H9 (cell line): ENCODE data around the gene MAD1L1. TPM values are rescaled to one million over a fixed set of nuclear protein-coding genes. Genes with fewer than 3 reads are reported as not detected.

Experiments used
- DNase-seq: peaks from one replicate; pipeline ENCODE4 v3.0.0-alpha.2; 2017
- H2AFZ ChIP-seq: one replicate; pipeline ENCODE4 v1.6.1; 2013; ENCODE audit warnings: mild to moderate bottlenecking, low read length, control low read depth, moderate library complexity
- H2AK5ac ChIP-seq: 2 replicates; pipeline ENCODE4 v1.6.1; 2013; ENCODE audit warnings: low read length, control low read depth, mixed read lengths; ENCODE audit not compliant: insufficient read length
- H2BK120ac ChIP-seq: one replicate; pipeline ENCODE4 v1.6.1; 2013; ENCODE audit warnings: low read depth, mild to moderate bottlenecking, low read length, control low read depth, inconsistent platforms; ENCODE audit not compliant: poor library complexity, severe bottlenecking
- H2BK12ac ChIP-seq: 2 replicates; pipeline ENCODE4 v1.6.1; 2013; ENCODE audit warnings: low read length, control low read depth, mixed read lengths, low read depth; ENCODE audit not compliant: insufficient read length
- H2BK15ac ChIP-seq: 2 replicates; pipeline ENCODE4 v1.6.1; 2013; ENCODE audit warnings: low read depth, low read length, control low read depth
- H2BK20ac ChIP-seq: one replicate; pipeline ENCODE4 v1.6.1; 2013; ENCODE audit warnings: low read depth, mild to moderate bottlenecking, low read length, control low read depth, inconsistent platforms; ENCODE audit not compliant: poor library complexity, severe bottlenecking
- H2BK5ac ChIP-seq: 2 replicates; pipeline ENCODE4 v1.6.1; 2013; ENCODE audit warnings: low read length, control low read depth, mixed read lengths; ENCODE audit not compliant: insufficient read length
- H3K14ac ChIP-seq: 2 replicates; pipeline ENCODE4 v1.6.1; 2013; ENCODE audit warnings: low read length, control low read depth; ENCODE audit not compliant: insufficient read depth
- H3K18ac ChIP-seq: 2 replicates; pipeline ENCODE4 v1.6.1; 2013; ENCODE audit warnings: low read depth, mild to moderate bottlenecking, mixed read lengths, low read length, control low read depth; ENCODE audit not compliant: insufficient read length
- H3K23ac ChIP-seq: 2 replicates; pipeline ENCODE4 v1.6.1; 2013; ENCODE audit warnings: low read length, control low read depth, mixed read lengths, low read depth; ENCODE audit not compliant: insufficient read length
- H3K23me2 ChIP-seq: 2 replicates; pipeline ENCODE4 v1.6.1; 2013; ENCODE audit warnings: low read depth, mild to moderate bottlenecking, mixed read lengths, low read length, control low read depth; ENCODE audit not compliant: insufficient read length, poor library complexity, severe bottlenecking
- H3K27ac ChIP-seq: 2 replicates; pipeline ENCODE4 v1.5.1; 2013; ENCODE audit warnings: low read length, control low read depth, mixed read lengths, low read depth; ENCODE audit not compliant: insufficient read length
- H3K27me3 ChIP-seq: 2 replicates; pipeline ENCODE4 v1.6.1; 2013; ENCODE audit warnings: low read length, control low read depth, inconsistent platforms; ENCODE audit not compliant: insufficient read depth
- H3K4ac ChIP-seq: 2 replicates; pipeline ENCODE4 v1.6.1; 2013; ENCODE audit warnings: low read depth, mild to moderate bottlenecking, control low read depth, inconsistent platforms, low read length, moderate library complexity
- H3K4me1 ChIP-seq: 2 replicates; pipeline ENCODE4 v1.6.1; 2013; ENCODE audit warnings: low read length, control low read depth, inconsistent platforms; ENCODE audit not compliant: insufficient read depth
- H3K4me2 ChIP-seq: 2 replicates; pipeline ENCODE4 v1.6.1; 2013; ENCODE audit warnings: low read length, control low read depth, mixed read lengths; ENCODE audit not compliant: insufficient read length, insufficient read depth
- H3K56ac ChIP-seq: 2 replicates; pipeline ENCODE4 v1.6.1; 2013; ENCODE audit warnings: low read depth, mild to moderate bottlenecking, mixed read lengths, low read length, control low read depth; ENCODE audit not compliant: insufficient read length
- H3K79me1 ChIP-seq: 2 replicates; pipeline ENCODE4 v1.6.1; 2013; ENCODE audit warnings: low read depth, mild to moderate bottlenecking, moderate library complexity, low read length, control low read depth, inconsistent platforms; ENCODE audit not compliant: insufficient read depth, poor library complexity, severe bottlenecking
- H3K79me2 ChIP-seq: 2 replicates; pipeline ENCODE4 v1.6.1; 2013; ENCODE audit warnings: low read length, control low read depth, inconsistent platforms; ENCODE audit not compliant: insufficient read depth
- H3K9ac ChIP-seq: 2 replicates; pipeline ENCODE4 v1.6.1; 2013; ENCODE audit warnings: low read length, control low read depth, mixed read lengths; ENCODE audit not compliant: insufficient read length; ENCODE audit errors: extremely low read depth
- H3K9me3 ChIP-seq: one replicate; pipeline ENCODE4 v1.6.1; 2013; ENCODE audit warnings: low read depth, low read length, inconsistent platforms; ENCODE audit not compliant: control insufficient read depth
- H3T11ph ChIP-seq: one replicate; pipeline ENCODE4 v1.6.1; 2013; ENCODE audit warnings: mild to moderate bottlenecking, low read length, control low read depth, inconsistent platforms
- H4K20me1 ChIP-seq: one replicate; pipeline ENCODE4 v1.6.1; 2013; ENCODE audit not compliant: control insufficient read depth, insufficient read length, insufficient read depth
- H4K5ac ChIP-seq: 2 replicates; pipeline ENCODE4 v1.6.1; 2013; ENCODE audit warnings: low read depth, mild to moderate bottlenecking, mixed read lengths, low read length, control low read depth; ENCODE audit not compliant: insufficient read length
- H4K8ac ChIP-seq: replicated peaks from 2 replicates; pipeline ENCODE4 v1.6.1; 2013; ENCODE audit warnings: low read length, control low read depth, mixed read lengths, low read depth; ENCODE audit not compliant: insufficient read length
- H4K91ac ChIP-seq: 2 replicates; pipeline ENCODE4 v1.6.1; 2013; ENCODE audit warnings: low read depth, mild to moderate bottlenecking, moderate library complexity, mixed read lengths, low read length, control low read depth; ENCODE audit not compliant: insufficient read length
- H3K27ac Mint-ChIP-seq, 3 experiments: 2 replicates in 2 of 3; 3 replicates in 1 of 3; pipeline ENCODE4 v1.8.0; 2020 to 2021; ENCODE audit warnings: mixed read lengths in 3 of 3, mild to moderate bottlenecking in 1 of 3, moderate library complexity in 1 of 3
- H3K27me3 Mint-ChIP-seq: 2 replicates; pipeline ENCODE4 v1.8.0; 2021; ENCODE audit warnings: low read depth, mild to moderate bottlenecking, moderate library complexity, mixed read lengths
- H3K36me3 Mint-ChIP-seq, 3 experiments: 2 replicates in 2 of 3; 3 replicates in 1 of 3; pipeline ENCODE4 v1.8.0; 2020 to 2021; ENCODE audit warnings: low read depth in 3 of 3, mixed read lengths in 3 of 3; ENCODE audit not compliant: insufficient read depth in 1 of 3
- H3K4me1 Mint-ChIP-seq, 2 experiments: 2 replicates each; pipeline ENCODE4 v1.8.0; 2020; ENCODE audit warnings: mixed read lengths in 2 of 2
- H3K4me3 Mint-ChIP-seq, 2 experiments: 2 replicates in 1 of 2; 3 replicates in 1 of 2; pipeline ENCODE4 v1.8.0; 2020 to 2021; ENCODE audit warnings: mild to moderate bottlenecking in 2 of 2, mixed read lengths in 2 of 2, moderate library complexity in 1 of 2
- H3K9me3 Mint-ChIP-seq, 2 experiments: 2 replicates in 1 of 2; 3 replicates in 1 of 2; pipeline ENCODE4 v1.8.0; 2020; ENCODE audit warnings: mild to moderate bottlenecking in 2 of 2, mixed read lengths in 2 of 2, moderate library complexity in 1 of 2
- WGBS: extraction: QIAGEN DNeasy Blood & Tissue Kit; methylation state at CpG from one replicate; pipeline ENCODE4 v1.1.7; 2013; ENCODE audit warnings: missing lambda C conversion rate, low lambda C conversion rate, mixed read lengths; ENCODE audit not compliant: insufficient read length; ENCODE audit errors: extremely low coverage; 5-methylcytosine and 5-hydroxymethylcytosine counted together
- total RNA-seq: library from RNA; stranded (reverse); gene quantifications from 2 replicates; pipeline ENCODE4 v1.2.1, GENCODE V29; 2021
- TF ChIP-seq, protein P1 (sequence below): fragments of 200-600 bp; sonication (generic); conservative IDR thresholded peaks from 3 replicates; pipeline ENCODE4 v1.8.0; 2021; ENCODE audit warnings: antibody characterized with exemption, mild to moderate bottlenecking

Gene MAD1L1
- total RNA-seq, 1 experiment from 2014 or later: 39.0 TPM

DNA sequence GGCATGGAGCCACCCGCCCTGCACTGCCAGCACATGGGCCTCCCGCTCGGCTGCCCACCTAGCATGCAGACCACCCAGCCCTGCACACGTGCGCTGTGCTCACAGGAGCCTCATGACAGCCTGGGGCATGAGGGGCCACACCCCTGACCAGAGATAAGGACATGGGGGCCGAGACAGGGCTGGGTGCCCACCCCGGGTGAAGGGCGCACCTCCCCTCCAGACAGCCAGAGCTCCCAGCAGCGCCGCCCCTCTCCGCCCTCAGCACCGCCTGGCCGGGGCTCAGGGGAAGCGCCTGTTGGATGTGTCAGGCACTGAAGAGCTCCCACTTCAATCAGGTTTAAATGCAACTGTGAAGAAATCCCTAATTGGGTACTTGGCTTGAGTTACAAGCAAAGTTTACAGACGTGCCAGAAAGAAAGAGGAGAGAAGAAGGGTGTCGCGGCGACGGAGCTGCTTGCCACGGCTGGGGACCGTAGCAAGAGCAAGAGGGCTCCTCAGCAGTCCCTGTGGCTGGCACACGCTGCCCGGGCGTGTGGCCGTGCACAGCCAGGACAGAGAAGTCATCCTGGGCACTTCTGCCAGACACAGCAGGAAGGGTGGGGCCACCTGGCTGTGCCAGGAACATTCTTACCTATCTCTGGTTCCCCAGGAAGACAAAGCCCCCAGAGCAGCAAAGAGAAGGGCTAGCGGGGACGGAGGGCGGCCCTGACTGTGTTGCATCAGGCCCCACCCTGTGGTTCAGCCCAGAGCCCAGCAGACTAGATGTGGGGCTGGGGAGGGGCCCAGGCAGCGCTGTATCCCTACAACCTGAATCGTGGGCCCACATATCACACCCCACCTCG, 315.3 kb downstream of the MAD1L1 start:
- 0 out of 7 replicates have a peak, but pooled peaks cover 0 to 5% (median 0%) of the 10 kb centered on the region in 3 experiments for H3K36me3 Mint-ChIP-seq
- H3K27me3 Mint-ChIP-seq: no peaks in the 10 kb centered on the region
- Histone ChIP-seq H3K27me3 (no peaks in the 10 kb centered on the region), H3K56ac (no peak overlapping the region), H3T11ph (no peak overlapping the region), H2AK5ac (no peak overlapping the region), H3K23me2 (no peaks in the 10 kb centered on the region), H2BK15ac (no peak overlapping the region), H3K79me1 (no peaks in the 10 kb centered on the region), H3K23ac (no peak overlapping the region), H3K14ac (no peak overlapping the region), H3K27ac (no peak overlapping the region), H3K79me2 (no peaks in the 10 kb centered on the region), H2BK120ac (no peak overlapping the region), H4K20me1 (no peaks in the 10 kb centered on the region), H3K18ac (no peak overlapping the region), H3K4ac (no peak overlapping the region), H2BK20ac (no peak overlapping the region), H2BK12ac (no peak overlapping the region), H4K8ac (no peak overlapping the region), H2BK5ac (no peak overlapping the region), H3K4me1 (no peaks in the 10 kb centered on the region), H4K5ac (no peak overlapping the region), H3K9ac (no peak overlapping the region), H2AFZ (no peak overlapping the region), H3K9me3 (no peaks in the 10 kb centered on the region), H3K4me2 (no peak overlapping the region), H4K91ac (no peak overlapping the region)
- TF ChIP-seq, protein P1, sequence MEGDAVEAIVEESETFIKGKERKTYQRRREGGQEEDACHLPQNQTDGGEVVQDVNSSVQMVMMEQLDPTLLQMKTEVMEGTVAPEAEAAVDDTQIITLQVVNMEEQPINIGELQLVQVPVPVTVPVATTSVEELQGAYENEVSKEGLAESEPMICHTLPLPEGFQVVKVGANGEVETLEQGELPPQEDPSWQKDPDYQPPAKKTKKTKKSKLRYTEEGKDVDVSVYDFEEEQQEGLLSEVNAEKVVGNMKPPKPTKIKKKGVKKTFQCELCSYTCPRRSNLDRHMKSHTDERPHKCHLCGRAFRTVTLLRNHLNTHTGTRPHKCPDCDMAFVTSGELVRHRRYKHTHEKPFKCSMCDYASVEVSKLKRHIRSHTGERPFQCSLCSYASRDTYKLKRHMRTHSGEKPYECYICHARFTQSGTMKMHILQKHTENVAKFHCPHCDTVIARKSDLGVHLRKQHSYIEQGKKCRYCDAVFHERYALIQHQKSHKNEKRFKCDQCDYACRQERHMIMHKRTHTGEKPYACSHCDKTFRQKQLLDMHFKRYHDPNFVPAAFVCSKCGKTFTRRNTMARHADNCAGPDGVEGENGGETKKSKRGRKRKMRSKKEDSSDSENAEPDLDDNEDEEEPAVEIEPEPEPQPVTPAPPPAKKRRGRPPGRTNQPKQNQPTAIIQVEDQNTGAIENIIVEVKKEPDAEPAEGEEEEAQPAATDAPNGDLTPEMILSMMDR: no peak
- peaks cover 3% of the 10 kb centered on the region in 2 experiments for H3K4me1 Mint-ChIP-seq
- no CpG with 5 or more reads among the region's 31 CpGs for WGBS
- no peak for DNase-seq
- no peaks in the 10 kb centered on the region for H3K9me3 Mint-ChIP-seq
- no peak overlapping the region; a peak in 1 of 7 replicates for H3K27ac Mint-ChIP-seq
- H3K4me3 Mint-ChIP-seq: no peak overlapping the region
